Neural cell (in vitro differentiated cells): ENCODE measurements around the gene SLC22A14.

Experiments used
- CTCF ChIP-seq: fragments of 450-650 bp; IDR thresholded peaks from 2 replicates; pipeline ENCODE4 v1.5.1; 2014; ENCODE audit warnings: antibody characterized with exemption, mild to moderate bottlenecking, moderate library complexity; ENCODE audit not compliant: poor library complexity, severe bottlenecking
- EP300 ChIP-seq: fragments of 450-650 bp; conservative IDR thresholded peaks from 2 replicates; pipeline ENCODE4 v1.6.1; 2014; ENCODE audit warnings: antibody characterized with exemption, mild to moderate bottlenecking, moderate library complexity; ENCODE audit not compliant: poor library complexity, severe bottlenecking
- RAD21 ChIP-seq: fragments of 450-650 bp; conservative IDR thresholded peaks from 2 replicates; pipeline ENCODE4 v1.6.1; 2014; ENCODE audit warnings: antibody characterized with exemption, mild to moderate bottlenecking, moderate library complexity
- TAF1 ChIP-seq: IDR thresholded peaks from 2 replicates; pipeline ENCODE4 v1.6.1; 2012; ENCODE audit warnings: low read depth

- no peak for TF ChIP-seq CTCF
- TF ChIP-seq RAD21, result no peak
- TF ChIP-seq TAF1, result no peak
- TF ChIP-seq EP300, result no peak
Observed at GRCh38 chr3:38316356-38317191, 34.5 kb downstream of the SLC22A14 start.
